AG08396 (cell line): ENCODE data around the gene RUSF1.
"Not testable (repeated sequence)": the region's sequence is repeated elsewhere in the genome, so short reads cannot be mapped to it uniquely, and the experiment has no call there.

Source experiments
- DNase-seq: peaks from one replicate; pipeline ENCODE4 v3.0.0; 2012; ENCODE audit warnings: low spot score, mixed read lengths

RUSF1 gene

GRCh38 chr16:31487071-31487719, 21.0 kb downstream of the RUSF1 start:
- no peak for DNase-seq

GRCh38 chr16:31486045-31486444, 22.1 kb downstream of the RUSF1 start:
- DNase-seq, result no peak

DNA sequence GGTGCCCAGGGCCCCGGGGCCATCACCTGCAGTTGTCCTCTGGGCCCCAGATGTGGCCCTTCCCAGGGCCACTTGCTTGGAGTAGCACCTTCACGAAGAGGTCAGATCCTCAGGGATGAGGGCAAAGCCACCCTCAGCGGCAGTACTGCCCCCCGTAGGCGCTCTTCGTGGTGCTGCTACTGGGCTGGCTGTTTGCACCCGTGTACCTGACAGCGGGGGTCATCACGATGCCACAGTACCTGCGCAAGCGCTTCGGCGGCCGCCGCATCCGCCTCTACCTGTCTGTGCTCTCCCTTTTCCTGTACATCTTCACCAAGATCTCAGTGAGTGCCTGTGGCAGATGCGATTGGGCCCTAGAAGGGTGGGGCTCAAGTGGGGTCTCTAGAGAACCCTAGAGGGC, 22.6 kb downstream of the RUSF1 start:
- no peak for DNase-seq

- no peak for DNase-seq
These were observed 23.6 kb downstream of the RUSF1 start for GRCh38 chr16:31484491-31485171.

DNA sequence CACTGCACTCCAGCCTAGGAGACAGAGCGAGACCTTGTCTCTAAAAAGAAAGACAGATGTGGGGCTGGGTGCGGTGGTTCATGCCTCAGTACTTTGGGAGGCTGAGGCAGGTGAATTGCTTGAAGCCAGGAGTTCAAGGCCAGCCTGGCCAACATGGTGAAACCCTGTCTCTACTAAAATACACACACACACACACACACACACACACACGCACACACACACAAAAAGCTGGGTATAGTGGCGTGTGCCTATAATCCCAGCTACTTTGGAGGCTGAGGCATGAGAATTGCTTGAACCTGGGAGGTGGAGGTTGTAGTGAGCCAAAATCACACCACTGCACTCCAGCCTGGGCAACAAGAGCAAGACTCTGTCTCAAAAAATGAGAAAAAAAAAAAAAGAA, 24.1 kb downstream of the RUSF1 start:
- not testable (repeated sequence) for DNase-seq

DNA sequence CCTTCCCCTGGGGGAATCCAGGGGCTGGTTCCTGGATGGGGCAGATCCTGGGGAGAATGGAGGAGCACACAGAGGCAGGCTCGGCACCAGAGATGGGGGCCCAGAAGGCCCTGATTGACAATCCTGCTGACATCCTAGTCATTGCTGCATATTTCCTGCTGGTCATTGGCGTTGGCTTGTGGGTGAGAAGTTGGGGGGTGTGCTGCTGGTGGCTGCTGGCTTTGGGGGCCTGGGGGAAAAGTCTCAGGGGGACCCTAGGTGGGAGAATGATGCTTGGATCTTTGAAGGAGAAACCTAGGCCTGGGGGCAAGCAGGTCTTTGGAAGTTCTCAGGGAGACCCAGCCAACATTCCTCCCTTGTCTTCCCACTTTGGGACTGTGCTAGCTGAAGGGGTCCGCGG, 25.1 kb downstream of the RUSF1 start, which contains the start of gene SLC5A2:
Gene SLC5A2 (plus strand): TSS at position 43 of the 400 bp plus-strand sequence. CDS start 14 bp downstream, at position 57.
- no peak for DNase-seq

DNA sequence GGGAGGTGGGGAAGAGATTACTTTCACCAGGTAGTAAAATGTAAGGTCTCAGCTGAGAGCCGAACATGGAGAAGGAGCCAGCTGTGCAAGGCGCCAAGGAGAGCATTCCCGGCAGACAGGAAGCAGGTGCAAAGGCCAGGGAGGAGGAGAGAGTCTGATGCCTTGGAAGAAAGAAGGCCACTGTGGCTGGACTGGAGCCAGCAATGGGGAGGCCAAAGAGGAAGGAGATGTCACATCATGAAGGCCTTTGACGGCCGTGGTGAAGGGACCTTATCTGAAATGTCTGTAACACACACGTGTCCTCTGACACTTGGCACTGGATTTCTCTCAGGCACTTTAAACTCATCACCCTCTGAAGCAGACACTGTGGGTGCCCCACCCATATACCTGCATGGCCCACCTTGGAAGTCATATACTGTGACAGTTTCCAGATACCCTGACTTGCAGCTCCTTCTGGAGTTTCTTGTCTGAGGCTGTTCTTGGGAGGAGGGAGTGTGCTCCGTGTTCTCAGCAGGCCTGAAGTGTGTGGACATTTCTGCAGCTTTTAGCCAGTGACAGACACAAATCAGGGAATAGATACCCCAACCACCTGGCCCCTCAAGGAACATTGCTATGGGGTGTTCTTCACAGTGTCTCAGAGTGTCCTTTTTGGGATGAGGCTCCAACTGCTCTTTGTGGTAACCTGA, 27.2 kb downstream of the RUSF1 start:
- no peak for DNase-seq

GRCh38 chr16:31479751-31480150, 28.4 kb downstream of the RUSF1 start:
- DNase-seq, result no peak

DNA sequence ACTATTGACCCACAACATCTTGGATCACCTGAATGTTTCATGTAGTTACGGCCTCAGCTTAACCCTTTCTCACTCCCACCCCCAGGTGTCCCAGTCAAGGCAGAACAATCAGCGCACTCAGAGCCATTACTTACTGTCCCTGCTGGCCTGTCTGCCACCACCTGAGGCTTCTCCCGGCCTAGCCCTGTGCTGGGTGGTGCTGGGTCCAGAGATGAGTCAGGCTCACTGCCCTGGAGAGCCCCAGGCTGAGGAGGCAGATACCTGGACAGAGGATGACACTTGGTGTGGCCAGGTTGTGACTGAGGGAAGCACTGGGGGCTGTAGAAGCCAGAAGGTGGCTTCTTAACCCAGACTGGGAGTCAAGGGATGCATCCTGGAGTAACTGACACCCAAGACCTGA, 29.2 kb downstream of the RUSF1 start:
- no peak for DNase-seq

DNA sequence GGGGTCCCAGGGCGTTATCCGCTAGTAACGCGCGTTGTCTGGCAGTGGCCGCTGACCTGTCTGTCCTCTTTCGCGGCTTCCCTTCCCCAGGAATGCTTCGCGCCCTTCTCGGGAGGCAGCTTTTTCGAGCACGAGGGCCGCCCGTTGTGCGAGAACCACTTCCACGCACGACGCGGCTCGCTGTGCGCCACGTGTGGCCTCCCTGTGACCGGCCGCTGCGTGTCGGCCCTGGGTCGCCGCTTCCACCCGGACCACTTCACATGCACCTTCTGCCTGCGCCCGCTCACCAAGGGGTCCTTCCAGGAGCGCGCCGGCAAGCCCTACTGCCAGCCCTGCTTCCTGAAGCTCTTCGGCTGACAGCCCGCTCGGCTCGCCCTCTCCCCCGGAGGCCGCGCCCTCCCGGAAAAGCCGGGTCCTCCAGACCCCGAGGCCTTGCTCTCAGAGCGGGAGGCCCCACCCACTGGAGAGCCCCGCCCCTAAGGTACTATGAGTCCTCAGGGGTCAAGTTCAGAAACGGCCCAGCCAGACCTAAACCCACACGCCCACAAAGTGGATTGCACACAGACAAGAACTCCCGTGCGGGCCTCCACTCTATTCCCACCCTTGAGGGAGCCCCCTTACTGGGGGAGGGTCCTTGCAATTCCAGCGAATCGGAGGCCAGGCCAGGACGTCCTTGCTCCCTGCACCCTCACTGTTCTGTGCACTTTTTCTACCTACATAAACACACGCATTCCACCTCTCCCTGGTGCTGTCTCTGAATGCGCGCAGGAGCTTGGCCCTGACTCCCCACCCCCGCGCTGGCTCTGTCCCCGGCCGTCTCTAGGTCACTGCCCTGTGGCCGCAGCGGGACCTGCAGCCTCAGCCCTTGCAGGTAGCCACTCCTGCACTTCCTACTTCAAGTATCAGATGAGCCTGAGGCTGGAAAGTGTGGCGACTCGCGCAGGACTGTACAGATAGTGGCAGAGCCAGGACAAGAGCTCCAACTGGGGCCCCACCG, 30.7 kb downstream of the RUSF1 start:
- DNase-seq, result no peak

- DNase-seq, result no peak
These were observed 31.6 kb downstream of the RUSF1 start for GRCh38 chr16:31476303-31477219.

DNA sequence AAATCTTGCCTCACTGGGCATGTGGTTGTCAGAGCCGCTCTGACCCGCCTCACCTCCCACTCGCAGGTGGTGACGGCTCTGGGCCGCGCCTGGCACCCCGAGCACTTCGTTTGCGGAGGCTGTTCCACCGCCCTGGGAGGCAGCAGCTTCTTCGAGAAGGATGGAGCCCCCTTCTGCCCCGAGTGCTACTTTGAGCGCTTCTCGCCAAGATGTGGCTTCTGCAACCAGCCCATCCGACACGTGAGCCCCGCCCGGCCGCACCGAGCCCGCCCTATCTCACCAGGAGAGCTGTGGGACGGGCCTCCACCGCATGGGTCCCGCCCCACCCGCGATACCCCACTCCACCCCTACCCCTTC, 32.3 kb downstream of the RUSF1 start:
- DNase-seq, result no peak

GRCh38 chr16:31474773-31475738, 33.1 kb downstream of the RUSF1 start:
- DNase-seq, result no peak

DNA sequence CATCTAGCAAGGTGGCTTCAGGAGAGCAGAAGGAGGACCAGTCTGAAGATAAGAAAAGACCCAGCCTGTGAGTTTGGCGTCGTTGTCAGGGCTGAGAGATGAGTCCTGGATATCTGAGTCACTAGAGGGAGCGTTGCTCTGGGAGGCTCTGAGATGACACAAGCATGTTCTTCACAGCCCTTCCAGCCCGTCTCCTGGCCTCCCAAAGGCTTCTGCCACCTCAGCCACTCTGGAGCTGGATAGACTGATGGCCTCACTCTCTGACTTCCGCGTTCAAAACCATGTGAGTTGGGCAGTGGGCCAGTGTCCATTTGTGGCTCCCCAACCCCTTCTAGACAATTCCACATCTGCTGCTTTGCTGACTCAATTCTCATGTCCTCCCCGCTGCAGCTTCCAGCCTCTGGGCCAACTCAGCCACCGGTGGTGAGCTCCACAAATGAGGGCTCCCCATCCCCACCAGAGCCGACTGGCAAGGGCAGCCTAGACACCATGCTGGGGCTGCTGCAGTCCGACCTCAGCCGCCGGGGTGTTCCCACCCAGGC, 33.9 kb downstream of the RUSF1 start:
- DNase-seq, result peak; percentile 93

GRCh38 chr16:31473264-31473984, 34.8 kb downstream of the RUSF1 start:
- no peak for DNase-seq

DNA sequence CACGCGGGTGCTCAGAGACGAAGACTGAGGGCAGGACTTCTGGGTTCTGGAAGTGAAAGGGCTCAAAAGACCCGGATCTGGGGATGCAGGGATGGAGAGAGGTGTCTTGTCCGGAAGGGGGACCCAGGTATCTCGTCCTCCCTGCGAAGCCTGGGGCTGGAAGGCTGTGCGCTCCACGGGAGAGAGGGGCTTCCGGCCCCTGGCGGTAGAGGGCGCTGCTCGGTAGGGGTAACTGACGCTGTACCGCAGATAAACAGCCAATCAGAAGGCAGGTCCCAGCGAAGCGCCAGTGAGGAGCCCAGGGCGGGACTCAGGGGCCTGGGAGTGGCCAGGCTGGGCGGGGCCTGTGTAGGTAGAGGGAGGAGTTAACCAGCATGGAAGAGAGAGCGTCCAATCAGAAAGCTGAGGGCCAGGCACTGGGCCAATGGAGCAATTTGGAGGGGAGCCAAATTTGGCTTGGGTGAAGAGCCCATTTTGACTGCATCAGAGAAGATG, 35.4 kb downstream of the RUSF1 start:
- DNase-seq, result peak; percentile 98

DNA sequence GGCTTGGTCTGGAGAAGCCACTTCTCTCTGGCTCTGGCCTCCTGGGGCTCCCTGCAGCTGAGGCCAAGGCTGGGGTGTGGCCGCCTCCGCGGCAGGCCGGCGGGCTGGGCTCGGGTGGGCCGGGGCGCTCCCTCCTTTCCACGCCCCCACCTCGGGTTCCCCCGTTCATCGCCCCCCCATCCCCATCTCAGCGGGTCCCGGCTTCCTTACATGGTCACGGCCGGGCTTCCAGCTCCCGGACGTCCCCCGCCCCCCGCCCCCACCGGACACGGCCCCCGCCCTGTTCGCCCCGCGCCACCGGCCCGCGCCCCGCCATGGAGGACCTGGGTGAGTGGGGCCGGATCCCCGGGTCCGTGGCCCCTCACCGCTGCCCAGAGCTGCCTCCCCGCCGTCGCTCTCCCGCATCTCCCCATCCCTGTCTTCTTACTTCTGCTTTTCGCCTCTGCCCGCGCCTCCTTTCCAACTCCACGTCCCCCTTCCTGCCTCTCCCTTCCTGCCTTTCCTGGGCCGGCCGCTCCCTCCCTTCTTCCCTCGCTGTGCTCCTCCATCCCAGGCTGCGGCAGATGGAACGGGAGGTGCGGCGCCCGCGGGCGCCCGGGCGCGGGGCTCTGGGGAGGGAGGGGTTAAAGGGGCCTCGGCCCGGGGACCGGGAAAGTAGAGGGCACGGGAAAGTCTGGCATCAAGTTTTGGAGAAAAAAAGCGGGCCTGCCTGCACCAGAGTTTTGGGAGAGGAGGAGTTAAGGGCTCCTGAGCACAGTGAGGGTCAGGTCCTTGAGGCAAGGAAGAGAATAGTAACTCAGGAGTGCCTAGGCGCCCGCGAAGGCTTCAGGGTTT, 36.1 kb downstream of the RUSF1 start, which contains the start of gene TGFB1I1:
Gene TGFB1I1 (plus strand): TSS at position 278 of the 834 bp plus-strand sequence. CDS start 37 bp downstream, at position 315.
- peak; percentile 92 for DNase-seq
